Measurements from ENCODE around the gene KCNAB1. TPM values are rescaled to one million over a fixed set of nuclear protein-coding genes. Genes with fewer than 3 reads are reported as not detected.

The KCNAB1 gene
- total and polyA plus RNA-seq, 2 donors (not counting 1 experiment from before 2014, with no cell fraction given), result not detected

DNA sequence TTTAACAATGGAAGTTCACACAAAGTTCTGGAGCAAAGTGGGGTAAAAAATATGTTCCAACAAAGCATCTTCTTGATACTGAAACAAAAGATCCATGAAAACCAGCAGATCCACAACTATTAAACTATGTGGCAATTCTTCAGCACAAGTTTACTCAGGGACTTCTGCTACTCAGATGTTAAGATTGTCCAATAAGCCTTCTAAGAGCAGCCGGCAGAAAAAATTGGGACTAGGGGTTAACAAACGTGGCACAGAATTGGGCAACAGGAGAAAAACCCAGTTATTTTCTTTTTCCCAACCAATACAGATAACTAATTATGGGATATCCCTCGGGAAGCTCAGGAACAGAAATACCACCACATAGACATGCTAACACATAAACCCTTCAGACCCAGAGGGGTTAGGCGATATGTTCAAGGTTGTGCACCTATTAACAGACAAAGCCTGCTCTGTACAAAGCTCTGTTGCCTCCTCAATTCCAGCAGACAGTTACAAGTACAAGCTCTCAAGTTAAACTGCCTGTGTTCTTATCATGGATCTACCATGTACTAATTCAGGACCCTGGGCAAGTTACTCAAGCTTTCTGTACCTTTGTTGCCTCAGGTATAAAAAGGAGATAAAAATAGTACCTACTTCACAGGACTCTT lies 427.8 kb downstream of the KCNAB1 start:
- Histone ChIP-seq H3K36me3 (replicated peaks in 1 of 2; ENCODE audit: control extremely low read depth in 1 of 2, control insufficient read depth in 1 of 2, extremely low read depth in 1 of 2, insufficient read depth in 2 of 2, low read length in 1 of 2) (peaks cover 33 to 85% of the 10 kb centered on the region in 2 experiments), H3K4me3 (ENCODE audit: control extremely low read depth in 1 of 5, extremely low read depth in 1 of 5, insufficient read depth in 1 of 5, low read depth in 2 of 5, low read length in 4 of 5) (no peak overlapping the region), H3K79me2 (ENCODE audit: control insufficient read depth, insufficient read depth, low read length) (peaks cover 44% of the 10 kb centered on the region), H2AFZ (ENCODE audit: insufficient read depth, low read depth, low read length, poor library complexity, severe bottlenecking) (no peak overlapping the region), H3K27me3 (replicated peaks in 1 of 4; ENCODE audit: control extremely low read depth in 1 of 4, control insufficient read depth in 3 of 4, insufficient read depth in 4 of 4, low read length in 3 of 4) (no peaks in the 10 kb centered on the region), H4K20me1 (ENCODE audit: control insufficient read depth, insufficient read depth, low read length, poor library complexity, severe bottlenecking) (peaks cover 18% of the 10 kb centered on the region), H3K4me2 (replicated peaks; ENCODE audit: low read depth, low read length, poor library complexity, severe bottlenecking) (no peak overlapping the region), H3K4me1 (ENCODE audit: control insufficient read depth in 2 of 2, insufficient read depth in 2 of 2, low read length in 2 of 2) (no peaks in the 10 kb centered on the region), H3K9me3 (ENCODE audit: control extremely low read depth in 1 of 3, control insufficient read depth in 2 of 3, insufficient read depth in 1 of 3, low read length in 2 of 3) (no peaks in the 10 kb centered on the region), H3K27ac (ENCODE audit: low read length in 2 of 2) (no peak overlapping the region), H3K9ac (ENCODE audit: low read length) (no peak overlapping the region)
- 97% methylated on average over 4 of the region's 4 CpGs for WGBS (ENCODE audit: insufficient coverage)
- no peaks in the 10 kb centered on the region for H3K9me3 Mint-ChIP-seq (ENCODE audit: insufficient read depth)
- ChIA-PET CTCF (interaction anchor here (0.9 to 1.5 kb wide), 2 partner anchors 533 to 534 kb away, joined by 3 read pairs; no protein-coding TSS in a partner anchor), POLR2A (no interaction called here)
- ATAC-seq (ENCODE audit: low read depth) (no peak), DNase-seq (no peak)
- no peak overlapping the region for H3K4me3 Mint-ChIP-seq
- H3K27ac Mint-ChIP-seq, result no peak overlapping the region
- peaks cover 16% of the 10 kb centered on the region for H3K4me1 Mint-ChIP-seq
- intact Hi-C loops (cut with micrococcal nuclease), result no loop called here
- no peak for TF ChIP-seq EZH2 (IDR thresholded peaks at IDR 0.05; ENCODE audit: borderline replicate concordance, insufficient read depth, low read depth, low read length, poor library complexity, severe bottlenecking)
- no peak for TF ChIP-seq CTCF (IDR thresholded peaks at IDR 0.05)
- no peaks in the 10 kb centered on the region for H3K27me3 Mint-ChIP-seq

DNA sequence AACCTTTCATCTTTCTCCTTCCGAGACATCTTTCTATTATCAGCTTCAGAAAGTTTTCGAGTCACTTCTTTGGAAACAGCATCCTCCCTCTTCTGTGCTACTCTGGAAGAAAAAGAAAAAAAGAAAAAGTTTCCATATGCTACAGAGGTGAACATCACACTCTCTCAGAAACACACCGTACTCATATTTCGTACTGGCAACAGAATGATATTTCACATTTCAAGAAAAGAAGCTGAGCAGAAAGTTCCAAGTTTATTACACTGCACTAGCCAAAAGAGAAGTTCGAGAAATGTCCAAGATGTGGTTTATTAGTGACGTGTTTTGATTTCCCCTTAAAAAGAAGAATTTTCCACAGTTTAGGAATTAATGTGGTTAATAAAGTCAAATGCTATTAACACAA lies 428.5 kb downstream of the KCNAB1 start:
- H3K9me3 ChIP-seq (ENCODE audit: control extremely low read depth in 1 of 3, control insufficient read depth in 2 of 3, insufficient read depth in 1 of 3, low read length in 2 of 3), result no peaks in the 10 kb centered on the region
- no peak overlapping the region for H3K27ac ChIP-seq (ENCODE audit: low read length in 2 of 2)
- Mint-ChIP-seq H3K27me3 (no peaks in the 10 kb centered on the region), H3K4me3 (no peak overlapping the region), H3K9me3 (ENCODE audit: insufficient read depth) (no peaks in the 10 kb centered on the region), H3K27ac (no peak overlapping the region), H3K4me1 (peaks cover 23% of the 10 kb centered on the region)
- no peak overlapping the region for H3K4me2 ChIP-seq (replicated peaks; ENCODE audit: low read depth, low read length, poor library complexity, severe bottlenecking)
- H3K36me3 ChIP-seq (replicated peaks in 1 of 2; ENCODE audit: control extremely low read depth in 1 of 2, control insufficient read depth in 1 of 2, extremely low read depth in 1 of 2, insufficient read depth in 2 of 2, low read length in 1 of 2), result peaks cover 33 to 78% of the 10 kb centered on the region in 2 experiments
- no peak overlapping the region for H3K9ac ChIP-seq (ENCODE audit: low read length)
- intact Hi-C loops (cut with micrococcal nuclease), result no loop called here
- peaks cover 18% of the 10 kb centered on the region for H4K20me1 ChIP-seq (ENCODE audit: control insufficient read depth, insufficient read depth, low read length, poor library complexity, severe bottlenecking)
- TF ChIP-seq CTCF (IDR thresholded peaks at IDR 0.05), result no peak
- no peak for TF ChIP-seq EZH2 (IDR thresholded peaks at IDR 0.05; ENCODE audit: borderline replicate concordance, insufficient read depth, low read depth, low read length, poor library complexity, severe bottlenecking)
- no peak overlapping the region for H2AFZ ChIP-seq (ENCODE audit: insufficient read depth, low read depth, low read length, poor library complexity, severe bottlenecking)
- POLR2A ChIA-PET, result no interaction called here
- H3K4me1 ChIP-seq (ENCODE audit: control insufficient read depth in 2 of 2, insufficient read depth in 2 of 2, low read length in 2 of 2), result peaks cover 4 to 7% of the 10 kb centered on the region in 2 donors
- H3K4me3 ChIP-seq (ENCODE audit: control extremely low read depth in 1 of 5, extremely low read depth in 1 of 5, insufficient read depth in 1 of 5, low read depth in 2 of 5, low read length in 4 of 5), result no peak overlapping the region
- no peak for ATAC-seq (ENCODE audit: low read depth)
- H3K79me2 ChIP-seq (ENCODE audit: control insufficient read depth, insufficient read depth, low read length), result peaks cover 52% of the 10 kb centered on the region
- CTCF ChIA-PET, result interaction anchor here (0.7 to 0.9 kb wide), 2 partner anchors 398 to 534 kb away, joined by 3 read pairs; no protein-coding TSS in a partner anchor
- no peaks in the 10 kb centered on the region for H3K27me3 ChIP-seq (replicated peaks in 1 of 4; ENCODE audit: control extremely low read depth in 1 of 4, control insufficient read depth in 3 of 4, insufficient read depth in 4 of 4, low read length in 3 of 4)
- DNase-seq, result no peak
- 83% methylated on average over 2 of the region's 6 CpGs for WGBS (ENCODE audit: insufficient coverage)

Data from B cell (primary cell).